PC-9 (cell line): ENCODE measurements around the gene PVALEF. TPM values are rescaled to one million over a fixed set of nuclear protein-coding genes. Genes with fewer than 3 reads are reported as not detected.

Source experiments
- BruUV-seq: library from RNA; stranded (reverse); fragments of 400-500 nt; replicated peaks from 2 replicates; lab custom pipeline; 2021; lab: Mats Ljungman, UMichigan
- CTCF ChIA-PET: fragments of 300-600 bp; sonication (Branson Sonifier 250); formaldehyde crosslinking; loops from one replicate; lab custom pipeline; 2022; ENCODE audit warnings: antibody characterized with exemption; lab: Charles Lee
- POLR2A ChIA-PET: fragments of 300-600 bp; sonication (Branson Sonifier 250); formaldehyde crosslinking; loops from one replicate; lab custom pipeline; 2022; ENCODE audit warnings: antibody characterized with exemption; ENCODE audit not compliant: unreplicated experiment; lab: Charles Lee
- DNase-seq, 2 experiments: peaks; one replicate each; pipeline versions ENCODE4 v3.0.0 to v3.0.0-alpha.2; 2015 to 2022; ENCODE audit warnings: mixed read lengths in 1 of 2
- H2AFZ ChIP-seq: fragments of 200-600 bp; sonication (generic); 2 replicates; pipeline ENCODE4 v1.8.1; 2017; ENCODE audit warnings: antibody characterized with exemption
- H3F3A ChIP-seq: fragments of 200-600 bp; sonication (generic); 2 replicates; pipeline ENCODE4 v1.8.1; 2017; ENCODE audit warnings: antibody characterized with exemption, mild to moderate bottlenecking, low read depth; ENCODE audit not compliant: insufficient read depth
- H3K27ac ChIP-seq: fragments of 200-600 bp; sonication (generic); 2 replicates; pipeline ENCODE4 v1.6.1; 2016; ENCODE audit warnings: mixed run types
- H3K27me3 ChIP-seq: fragments of 200-600 bp; sonication (generic); 2 replicates; pipeline ENCODE4 v1.6.1; 2016; ENCODE audit warnings: low read depth, mixed run types; ENCODE audit not compliant: insufficient read depth
- H3K36me3 ChIP-seq: fragments of 200-600 bp; sonication (generic); 2 replicates; pipeline ENCODE4 v1.6.1; 2016; ENCODE audit warnings: low read depth, mixed run types
- H3K4me1 ChIP-seq: fragments of 200-600 bp; sonication (generic); replicated peaks from 2 replicates; pipeline ENCODE4 v1.6.1; 2016; ENCODE audit warnings: mixed run types; ENCODE audit not compliant: insufficient read depth
- H3K4me2 ChIP-seq: fragments of 200-600 bp; sonication (generic); 2 replicates; pipeline ENCODE4 v1.6.1; 2017; ENCODE audit warnings: mixed run types
- H3K4me3 ChIP-seq: fragments of 200-600 bp; sonication (generic); 2 replicates; pipeline ENCODE4 v1.6.1; 2016; ENCODE audit warnings: mixed run types
- H3K79me2 ChIP-seq: fragments of 200-600 bp; sonication (generic); 2 replicates; pipeline ENCODE4 v1.6.1; 2017; ENCODE audit warnings: low read depth, mixed run types
- H3K9me2 ChIP-seq: fragments of 200-600 bp; sonication (generic); 2 replicates; pipeline ENCODE4 v1.8.1; 2017; ENCODE audit warnings: mild to moderate bottlenecking; ENCODE audit not compliant: insufficient read depth
- H3K9me3 ChIP-seq: fragments of 200-600 bp; sonication (generic); 2 replicates; pipeline ENCODE4 v1.8.1; 2016; ENCODE audit warnings: low read depth; ENCODE audit not compliant: insufficient read depth
- H4K20me1 ChIP-seq: fragments of 200-600 bp; sonication (generic); 2 replicates; pipeline ENCODE4 v1.8.1; 2017; ENCODE audit not compliant: insufficient read depth
- EZH2 ChIP-seq: fragments of 200-600 bp; sonication (generic); IDR thresholded peaks from 2 replicates; pipeline ENCODE4 v1.8.0; 2017; ENCODE audit warnings: antibody characterized with exemption, low read depth
- intact Hi-C: fragments of 100-400 bp; cut with micrococcal nuclease; formaldehyde crosslinking; loops from one replicate; pipeline ENCODE4 v1.10.0; 2022; ENCODE audit not compliant: unreplicated experiment
- total RNA-seq: library from RNA; stranded (reverse); gene quantifications from 2 replicates; pipeline ENCODE4 v1.2.3, GENCODE V29; 2021
- TF ChIP-seq, protein P1 (sequence below): fragments of 200-600 bp; sonication (generic); conservative IDR thresholded peaks from 2 replicates; pipeline ENCODE4 v1.6.1; 2017; ENCODE audit warnings: mixed run types, antibody characterized with exemption, mild to moderate bottlenecking, moderate library complexity

The PVALEF gene
- total RNA-seq, 1 experiment from 2014 or later = not detected

DNA sequence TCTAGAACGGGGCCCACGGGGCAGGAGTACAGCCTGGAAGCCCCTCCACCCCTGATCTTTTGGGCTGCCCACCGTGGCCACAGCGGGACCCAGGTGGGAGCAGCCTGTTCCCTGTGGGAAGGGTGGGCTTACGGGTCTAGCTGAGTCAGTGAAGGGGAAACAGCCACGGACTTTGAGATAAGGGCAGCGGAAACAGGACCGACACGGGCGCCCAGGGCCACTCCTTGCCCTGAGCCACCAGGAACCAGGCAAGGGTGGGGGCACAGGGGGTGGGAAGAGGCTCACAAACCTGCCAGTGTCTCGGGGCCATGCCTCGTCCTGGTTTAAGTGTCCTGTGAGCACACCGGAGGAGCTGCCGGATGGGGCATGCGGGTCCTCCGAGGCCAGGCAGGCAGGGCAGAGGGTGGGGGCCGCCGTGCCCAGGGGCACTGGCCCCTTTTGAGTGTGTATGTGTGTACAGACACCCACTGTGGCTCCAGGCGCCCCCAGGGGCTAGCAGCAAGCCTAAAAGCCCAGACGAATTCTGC, 47.6 kb upstream of the PVALEF start:
- DNase-seq = no peak
- POLR2A ChIA-PET = no interaction called here
- TF ChIP-seq, protein P1, sequence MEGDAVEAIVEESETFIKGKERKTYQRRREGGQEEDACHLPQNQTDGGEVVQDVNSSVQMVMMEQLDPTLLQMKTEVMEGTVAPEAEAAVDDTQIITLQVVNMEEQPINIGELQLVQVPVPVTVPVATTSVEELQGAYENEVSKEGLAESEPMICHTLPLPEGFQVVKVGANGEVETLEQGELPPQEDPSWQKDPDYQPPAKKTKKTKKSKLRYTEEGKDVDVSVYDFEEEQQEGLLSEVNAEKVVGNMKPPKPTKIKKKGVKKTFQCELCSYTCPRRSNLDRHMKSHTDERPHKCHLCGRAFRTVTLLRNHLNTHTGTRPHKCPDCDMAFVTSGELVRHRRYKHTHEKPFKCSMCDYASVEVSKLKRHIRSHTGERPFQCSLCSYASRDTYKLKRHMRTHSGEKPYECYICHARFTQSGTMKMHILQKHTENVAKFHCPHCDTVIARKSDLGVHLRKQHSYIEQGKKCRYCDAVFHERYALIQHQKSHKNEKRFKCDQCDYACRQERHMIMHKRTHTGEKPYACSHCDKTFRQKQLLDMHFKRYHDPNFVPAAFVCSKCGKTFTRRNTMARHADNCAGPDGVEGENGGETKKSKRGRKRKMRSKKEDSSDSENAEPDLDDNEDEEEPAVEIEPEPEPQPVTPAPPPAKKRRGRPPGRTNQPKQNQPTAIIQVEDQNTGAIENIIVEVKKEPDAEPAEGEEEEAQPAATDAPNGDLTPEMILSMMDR = no peak
- no peak for TF ChIP-seq EZH2

DNA sequence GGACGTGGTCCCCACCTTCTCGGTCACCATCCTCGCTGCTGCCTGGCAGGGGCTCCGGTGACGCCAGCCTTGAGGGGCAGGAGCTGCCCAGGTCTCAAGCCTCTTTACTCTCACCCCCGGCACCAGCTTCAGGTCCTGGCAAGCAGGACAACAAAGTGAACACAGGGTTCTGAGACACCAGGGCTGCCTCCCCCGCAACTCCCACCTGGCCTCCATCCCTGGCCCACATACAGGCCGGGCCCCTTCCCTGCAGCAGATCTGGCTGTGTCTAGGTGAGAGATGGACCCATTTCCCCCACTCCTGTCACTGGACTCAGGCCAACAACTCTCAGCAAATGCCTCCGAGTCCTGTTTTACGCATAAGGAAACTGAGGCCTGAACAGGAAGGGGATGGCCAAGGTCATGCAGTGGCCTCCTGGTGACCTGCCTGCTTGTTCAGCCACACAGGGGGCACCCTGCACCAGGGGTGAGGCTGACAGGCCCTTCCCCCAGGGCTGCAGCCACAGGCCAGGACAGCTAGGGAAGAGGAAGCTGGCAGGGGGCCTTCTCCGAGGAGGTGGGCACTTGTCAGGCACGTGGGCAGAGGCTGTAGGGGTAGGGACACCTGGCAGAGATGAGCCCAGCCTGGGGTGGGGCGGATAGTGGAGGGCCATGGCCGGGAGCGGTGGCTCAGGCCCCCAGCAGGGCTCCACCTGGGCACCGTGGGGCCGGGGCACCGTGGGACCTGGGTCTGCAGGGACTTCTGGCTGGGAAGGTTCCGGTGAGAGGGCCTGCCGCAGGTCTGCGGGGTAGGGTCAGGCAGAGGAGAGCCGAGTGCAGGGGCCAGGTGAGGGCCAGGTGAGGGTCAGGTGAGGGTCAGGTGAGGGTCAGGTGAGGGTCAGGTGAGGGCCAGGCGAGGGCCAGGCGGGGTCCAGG, 46.7 kb upstream of the PVALEF start:
- CTCF ChIA-PET = no interaction called here
- no peaks in the 10 kb centered on the region for H3K9me2 ChIP-seq
- intact Hi-C loops = no loop called here
- no peak overlapping the region for H3K4me2 ChIP-seq
- BruUV-seq = no TSS peak
- H3K27ac ChIP-seq = no peak overlapping the region
- H3K4me1 ChIP-seq = no peaks in the 10 kb centered on the region
- H2AFZ ChIP-seq = no peak overlapping the region
- no peak overlapping the region for H3K4me3 ChIP-seq
- H3K27me3 ChIP-seq = no peaks in the 10 kb centered on the region
- no peaks in the 10 kb centered on the region for H3K36me3 ChIP-seq
- no peaks in the 10 kb centered on the region for H3K79me2 ChIP-seq
- no peaks in the 10 kb centered on the region for H4K20me1 ChIP-seq
- TF ChIP-seq, protein P1 = no peak
- no peak for TF ChIP-seq EZH2
- DNase-seq = no peak
- H3K9me3 ChIP-seq = no peaks in the 10 kb centered on the region
- no peaks in the 10 kb centered on the region for H3F3A ChIP-seq
- POLR2A ChIA-PET = no interaction called here

More for the DNA sequence above, 47.6 kb upstream of the PVALEF start:
- Histone ChIP-seq H3F3A (no peaks in the 10 kb centered on the region), H3K27me3 (no peaks in the 10 kb centered on the region), H3K4me2 (no peak overlapping the region), H3K4me3 (no peak overlapping the region), H3K36me3 (no peaks in the 10 kb centered on the region), H3K9me2 (no peaks in the 10 kb centered on the region), H3K79me2 (no peaks in the 10 kb centered on the region), H3K27ac (no peak overlapping the region), H2AFZ (no peak overlapping the region), H3K4me1 (no peaks in the 10 kb centered on the region), H4K20me1 (no peaks in the 10 kb centered on the region), H3K9me3 (no peaks in the 10 kb centered on the region)
- intact Hi-C loops = no loop called here
- CTCF ChIA-PET = no interaction called here
- no TSS peak for BruUV-seq

DNA sequence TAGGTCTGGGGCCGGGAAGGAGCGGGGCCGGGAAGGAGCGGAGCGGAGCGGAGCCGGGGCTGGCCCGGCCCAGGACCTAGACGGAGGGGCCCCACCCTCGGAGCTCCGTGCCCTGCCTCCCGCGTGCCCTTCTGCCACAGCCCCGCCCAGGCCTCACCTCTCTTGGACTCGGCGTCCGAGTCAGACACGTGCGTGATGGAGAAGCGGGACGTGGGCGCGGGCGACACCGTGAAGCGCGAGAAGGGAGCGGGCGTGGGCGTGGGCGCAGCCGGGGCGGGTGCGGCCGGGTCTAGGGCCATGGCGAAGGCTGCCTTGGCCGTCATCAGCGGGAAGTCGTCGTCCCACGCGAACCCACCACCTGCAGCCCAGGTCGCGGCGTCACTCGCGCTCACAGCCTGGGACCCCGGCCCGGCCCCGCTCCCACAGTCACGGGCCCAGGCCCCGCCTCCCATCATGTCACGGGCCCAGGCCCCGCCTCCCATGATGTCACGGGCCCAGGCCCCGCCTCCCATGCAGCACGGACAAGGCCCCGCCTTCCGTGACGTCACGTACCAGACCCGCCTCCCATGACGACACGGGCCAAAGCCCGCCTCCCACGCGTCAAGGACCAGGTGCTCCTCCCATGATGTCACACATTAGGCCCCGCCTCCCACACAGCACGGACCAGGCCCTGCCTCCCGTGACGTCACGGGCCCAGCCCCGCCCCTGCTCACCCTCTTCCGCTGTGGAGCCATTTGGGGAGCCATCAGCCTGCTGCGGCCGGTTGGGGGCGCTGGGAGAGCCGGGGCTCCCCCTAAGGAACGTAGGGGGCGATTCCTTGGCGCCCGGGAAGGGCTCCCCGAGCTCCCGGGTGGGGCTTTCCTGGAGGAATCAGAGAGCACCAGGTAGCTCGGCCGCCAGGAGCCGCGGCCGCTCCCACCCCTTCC, 45.8 kb upstream of the PVALEF start:
- peak; percentile 63 to 75 for DNase-seq
- H3K27me3 ChIP-seq = no peaks in the 10 kb centered on the region
- no peak for TF ChIP-seq EZH2
- TF ChIP-seq, protein P1 = no peak
- intact Hi-C loops = no loop called here
- ChIA-PET CTCF (no interaction called here), POLR2A (no interaction called here)
- H3K9me3 ChIP-seq = no peaks in the 10 kb centered on the region
- no peaks in the 10 kb centered on the region for H3K36me3 ChIP-seq
- H3K27ac ChIP-seq = no peak overlapping the region
- no peak overlapping the region for H2AFZ ChIP-seq
- no peak overlapping the region for H3K4me3 ChIP-seq
- no peaks in the 10 kb centered on the region for H3K4me1 ChIP-seq
- no peaks in the 10 kb centered on the region for H3K9me2 ChIP-seq
- BruUV-seq = no TSS peak
- no peaks in the 10 kb centered on the region for H4K20me1 ChIP-seq
- no peaks in the 10 kb centered on the region for H3F3A ChIP-seq
- no peak overlapping the region for H3K4me2 ChIP-seq
- no peaks in the 10 kb centered on the region for H3K79me2 ChIP-seq
